ENCODE results near the gene DNAH6.

- TF ChIP-seq CTCF (IDR thresholded peaks at IDR 0.05) = no peak
- no peak for TF ChIP-seq POLR2AphosphoS5 (IDR thresholded peaks at IDR 0.05)
Observed at GRCh38 chr2:84676295-84676694, 160.0 kb downstream of the DNAH6 start.
